Measurements from ENCODE around the gene USP32.
"Not testable (repeated sequence)": the region's sequence is repeated elsewhere in the genome, so short reads cannot be mapped to it uniquely, and the experiment has no call there.

Gene USP32

GRCh38 chr17:60392042-60392844 is at the start of gene USP32:
Gene USP32, minus strand, starts transcription at chr17:60392133. Its CDS starts 194 bp downstream, at chr17:60391939.
- peak; percentile 97 for DNase-seq

- no peak for DNase-seq
Measured at GRCh38 chr17:60439501-60439900, 47.6 kb upstream of the USP32 start.

DNA sequence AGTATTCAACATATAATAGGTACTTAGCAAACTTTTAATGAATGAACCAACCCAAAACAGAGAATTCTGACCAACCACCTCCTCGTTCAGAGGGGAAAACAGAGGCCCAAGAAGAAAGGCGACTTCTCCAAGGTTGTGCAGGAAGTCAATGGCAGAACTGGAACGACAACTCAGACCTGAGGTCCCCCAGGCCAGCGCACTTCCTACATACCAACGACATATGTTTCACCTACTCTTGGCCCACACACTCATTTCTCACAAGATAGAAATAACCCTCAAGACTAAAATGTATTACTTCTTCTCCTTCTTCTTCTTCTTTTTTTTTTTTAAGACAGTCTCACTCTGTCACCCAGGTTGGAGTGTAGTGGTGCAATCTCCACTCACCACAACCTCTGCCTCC is 44.7 kb upstream of the USP32 start:
- no peak for DNase-seq

GRCh38 chr17:60435244-60436167 is 43.6 kb upstream of the USP32 start:
- DNase-seq: peak; percentile 13

GRCh38 chr17:60433021-60433997 is 41.4 kb upstream of the USP32 start:
- DNase-seq: not testable (repeated sequence)

GRCh38 chr17:60430561-60430960 is 38.6 kb upstream of the USP32 start:
- DNase-seq: not testable (repeated sequence)

GRCh38 chr17:60428491-60428890 is 36.6 kb upstream of the USP32 start:
- not testable (repeated sequence) for DNase-seq

GRCh38 chr17:60426596-60426995 is 34.7 kb upstream of the USP32 start:
- no peak for DNase-seq

DNA sequence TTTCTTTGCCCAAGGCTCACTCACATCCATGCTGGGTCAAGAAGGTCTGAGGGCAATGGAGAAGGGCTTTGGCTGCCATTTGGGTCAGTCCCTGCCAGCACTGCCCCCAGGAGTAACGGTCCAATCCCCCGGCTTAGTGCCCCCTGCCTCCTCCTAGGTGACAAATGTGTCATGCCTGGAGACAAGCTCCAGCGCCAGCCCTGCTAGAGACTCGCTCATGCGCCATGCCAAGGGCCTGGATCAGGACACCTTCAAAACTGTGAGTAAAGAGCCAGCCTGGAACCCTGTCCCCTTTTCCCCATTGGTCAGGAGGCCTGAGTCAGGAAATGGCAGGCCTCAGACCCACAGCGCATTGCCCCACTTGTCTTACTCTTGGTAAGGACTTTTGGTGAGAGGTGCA is 33.7 kb upstream of the USP32 start:
- DNase-seq: no peak

GRCh38 chr17:60423865-60424264 is 31.9 kb upstream of the USP32 start:
- no peak for DNase-seq

GRCh38 chr17:60422162-60422665 is 30.3 kb upstream of the USP32 start, which contains the start of gene CHCT1:
Gene CHCT1, plus strand, starts transcription at chr17:60422489. Its CDS starts 104 bp downstream, at chr17:60422593.
- DNase-seq: no peak

DNA sequence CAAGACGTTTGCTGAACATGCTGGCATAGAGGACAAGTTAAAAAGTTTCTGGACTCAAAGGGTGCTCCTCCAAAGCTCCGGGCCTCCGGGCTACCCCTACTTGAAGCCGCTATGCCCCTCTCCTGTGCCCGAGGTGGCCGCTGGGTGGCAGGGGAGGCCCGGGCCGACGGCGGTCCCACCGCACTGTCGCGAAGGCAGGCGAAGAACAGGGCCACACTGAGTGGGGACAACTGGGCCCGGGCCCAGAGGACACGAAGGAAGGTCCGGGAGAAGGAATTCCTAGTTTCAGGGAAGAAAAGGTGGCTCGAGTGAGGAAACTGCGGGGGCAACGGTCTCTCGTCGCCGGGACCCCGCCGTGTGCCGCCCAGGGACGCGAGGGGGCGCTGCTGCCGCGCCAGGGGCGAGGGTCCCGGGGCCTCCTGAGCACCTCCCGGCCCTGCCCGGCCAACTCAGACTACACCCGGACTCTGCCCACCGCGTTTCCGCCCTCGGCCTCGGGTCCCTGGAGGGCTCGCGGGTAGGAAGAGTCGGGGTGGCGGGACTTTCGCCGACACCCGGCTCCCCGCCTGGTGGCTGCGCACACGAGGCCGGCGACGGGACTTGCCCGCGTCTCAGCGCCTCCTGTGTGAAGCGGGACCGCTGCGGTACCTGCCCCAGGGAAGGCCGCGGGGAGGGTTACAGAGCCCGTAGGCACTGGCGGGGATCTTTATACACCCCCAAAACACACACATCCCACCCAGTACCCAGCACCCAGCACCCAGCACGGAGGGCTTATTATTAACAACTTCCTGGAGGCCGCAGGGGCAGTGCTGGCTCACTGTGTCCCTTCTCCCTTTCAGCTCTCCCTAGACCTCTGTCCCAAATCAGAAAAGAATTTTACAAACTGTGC is 29.6 kb upstream of the USP32 start:
- DNase-seq: no peak

DNA sequence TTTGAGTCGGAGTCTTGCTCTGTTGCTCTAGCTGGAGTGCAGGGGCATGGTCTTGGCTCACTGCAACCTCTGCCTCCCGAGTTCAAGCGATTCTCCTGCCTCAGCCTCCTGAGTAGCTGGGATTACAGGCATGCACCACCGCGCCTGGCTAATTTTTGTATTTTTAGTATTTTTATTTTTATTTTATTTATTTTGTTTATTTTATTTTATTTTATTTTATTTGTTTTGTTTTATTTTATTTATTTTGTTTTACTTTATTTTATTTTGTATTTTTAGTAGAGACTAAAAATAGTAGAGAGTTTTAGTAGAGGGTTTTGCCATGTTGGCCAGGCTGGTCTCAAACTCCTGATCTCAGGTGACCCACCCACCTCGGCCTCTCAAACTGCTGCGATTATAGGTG is 27.9 kb upstream of the USP32 start:
- DNase-seq: not testable (repeated sequence)

- not testable (repeated sequence) for DNase-seq
Measured at GRCh38 chr17:60419003-60419402, 27.1 kb upstream of the USP32 start.

GRCh38 chr17:60416368-60416925 is 24.5 kb upstream of the USP32 start:
- DNase-seq: no peak

- DNase-seq: no peak
Measured at GRCh38 chr17:60415146-60415545, 23.2 kb upstream of the USP32 start.

GRCh38 chr17:60412701-60413100 is 20.8 kb upstream of the USP32 start:
- DNase-seq: no peak

GRCh38 chr17:60410001-60410400 is 18.1 kb upstream of the USP32 start:
- DNase-seq: no peak

DNA sequence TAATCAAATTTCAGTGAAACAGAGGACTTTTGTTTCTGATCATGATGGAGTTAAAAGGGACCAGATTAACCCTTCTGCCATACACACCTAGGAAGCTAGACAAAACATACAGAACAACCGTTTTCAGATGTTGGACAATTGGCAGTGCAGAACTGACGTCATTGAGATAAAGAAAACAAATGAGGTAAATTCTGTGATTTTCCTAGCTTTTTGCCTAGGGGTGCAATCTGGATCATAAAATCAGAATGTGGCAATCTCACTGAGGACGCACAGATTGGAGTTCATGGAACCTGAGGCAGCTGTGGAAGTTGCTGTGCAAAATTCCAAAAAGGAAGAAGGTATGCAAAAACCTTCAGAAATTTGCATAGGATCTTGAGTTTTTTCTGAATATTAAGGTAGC is 15.0 kb upstream of the USP32 start:
- DNase-seq: no peak

DNA sequence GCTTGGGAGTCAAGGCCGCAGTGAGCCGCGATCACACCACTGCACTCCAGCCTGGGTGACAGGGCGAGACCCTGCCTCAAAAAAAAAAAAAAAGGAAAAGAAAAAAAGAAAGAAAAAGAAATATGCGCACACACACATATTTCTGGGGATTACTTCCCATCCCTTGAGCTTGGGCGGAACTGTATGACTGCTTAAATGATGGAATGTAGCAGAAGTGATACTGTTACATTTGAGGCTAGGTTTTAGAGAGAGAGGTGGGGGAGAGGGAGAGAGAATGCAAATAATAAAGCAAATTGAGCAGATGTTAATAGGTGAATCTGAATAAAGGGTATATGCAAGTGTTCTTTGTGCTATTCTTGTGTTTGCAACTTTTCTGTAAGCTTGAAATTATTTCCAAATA is 12.0 kb upstream of the USP32 start:
- no peak for DNase-seq

DNA sequence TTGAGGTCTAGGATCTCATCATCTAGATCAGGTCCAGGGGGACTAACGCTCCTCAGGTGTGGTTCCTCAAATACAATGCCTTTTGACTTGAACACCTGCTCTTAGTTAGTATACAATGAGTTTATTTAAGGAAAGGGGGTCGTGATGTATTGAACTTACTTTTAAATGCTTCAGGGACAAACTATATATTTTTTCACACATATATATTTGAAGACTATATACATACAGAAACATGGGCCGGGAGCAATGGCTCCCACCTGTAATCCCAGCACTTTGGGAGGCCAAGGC is 11.5 kb upstream of the USP32 start:
- DNase-seq: no peak
